ENCODE results near the gene TMEM39A. TPM values are rescaled to one million over a fixed set of nuclear protein-coding genes. Genes with fewer than 3 reads are reported as not detected.

TMEM39A gene
- total and polyA plus RNA-seq, 7 donors, result 1.4 to 48.5 (median 14.8) TPM

- peaks cover 0 to 25% (median 16%) of the 10 kb centered on the region in 4 donors for H3K4me1 ChIP-seq
- H3K9me3 ChIP-seq, result no peaks in the 10 kb centered on the region
- H3K4me3 ChIP-seq, result peak overlapping the region in 2 of 4 donors; percentile 76 to 78
- no peak for DNase-seq
- H3K36me3 ChIP-seq, result peaks cover 0 to 16% (median 5%) of the 10 kb centered on the region in 4 donors
- 88 to 91% methylated on average over 2 of the region's 2 CpGs for WGBS, 2 donors
- TF ChIP-seq POLR2AphosphoS5 (IDR thresholded peaks at IDR 0.05) (no peak), EP300 (IDR thresholded peaks at IDR 0.05) (no peak), POLR2A (IDR thresholded peaks at IDR 0.05) (no peak), CTCF (IDR thresholded peaks at IDR 0.05) (no peak)
- intact Hi-C loops (cut with DNase I), result loop anchor here (2.0 kb wide), 2 partner anchors 29 to 213 kb away; no protein-coding TSS in a partner anchor
- no peaks in the 10 kb centered on the region for H3K27me3 ChIP-seq
- H3K27ac ChIP-seq, result peak overlapping the region in 3 of 4 donors; percentile 73 to 79 (median 76)
Measured at GRCh38 chr3:119468041-119468440, 4.6 kb upstream of the TMEM39A start.

- Histone ChIP-seq H3K4me3 (no peak overlapping the region), H3K9me3 (no peaks in the 10 kb centered on the region), H3K4me1 (peaks cover 0 to 22% (median 11%) of the 10 kb centered on the region in 4 donors), H3K36me3 (peaks cover 0 to 93% (median 33%) of the 10 kb centered on the region in 4 donors), H3K27me3 (no peaks in the 10 kb centered on the region), H3K27ac (peak overlapping the region in 1 of 4 donors; percentile 12)
- peak in 2 of 4 donors; percentile 4 to 27 for TF ChIP-seq POLR2AphosphoS5 (IDR thresholded peaks at IDR 0.05)
- no peak for TF ChIP-seq POLR2A (IDR thresholded peaks at IDR 0.05)
- TF ChIP-seq EP300 (IDR thresholded peaks at IDR 0.05), result peak in 1 of 4 donors; percentile 36
- no peak for TF ChIP-seq CTCF (IDR thresholded peaks at IDR 0.05)
- intact Hi-C loops (cut with DNase I), result no loop called here
- 73 to 92% methylated on average over 4 of the region's 4 CpGs for WGBS, 2 donors
- DNase-seq, result no peak
Measured at GRCh38 chr3:119457246-119457645, 6.2 kb downstream of the TMEM39A start.

- Histone ChIP-seq H3K27me3 (no peaks in the 10 kb centered on the region), H3K4me1 (peaks cover 0 to 14% (median 5%) of the 10 kb centered on the region in 4 donors), H3K9me3 (no peaks in the 10 kb centered on the region), H3K36me3 (peaks cover 0 to 99% (median 33%) of the 10 kb centered on the region in 4 donors), H3K4me3 (no peak overlapping the region), H3K27ac (peak overlapping the region in 2 of 4 donors; percentile 12)
- TF ChIP-seq EP300 (IDR thresholded peaks at IDR 0.05) (no peak), CTCF (IDR thresholded peaks at IDR 0.05) (no peak), POLR2A (IDR thresholded peaks at IDR 0.05) (no peak), POLR2AphosphoS5 (IDR thresholded peaks at IDR 0.05) (no peak)
- 94% methylated on average over 1 of the region's 1 CpG for WGBS, 2 donors
- intact Hi-C loops (cut with DNase I), result no loop called here
- no peak for DNase-seq
Measured at GRCh38 chr3:119456469-119456868, 6.9 kb downstream of the TMEM39A start.

GRCh38 chr3:119453822-119454221 is 9.6 kb downstream of the TMEM39A start:
- no peaks in the 10 kb centered on the region for H3K4me1 ChIP-seq
- no peak overlapping the region for H3K27ac ChIP-seq
- intact Hi-C loops (cut with DNase I), result no loop called here
- no peaks in the 10 kb centered on the region for H3K27me3 ChIP-seq
- H3K4me3 ChIP-seq, result no peak overlapping the region
- no peaks in the 10 kb centered on the region for H3K9me3 ChIP-seq
- peaks cover 0 to 99% (median 32%) of the 10 kb centered on the region in 4 donors for H3K36me3 ChIP-seq
- TF ChIP-seq POLR2A (IDR thresholded peaks at IDR 0.05) (no peak), POLR2AphosphoS5 (IDR thresholded peaks at IDR 0.05) (no peak), CTCF (IDR thresholded peaks at IDR 0.05) (no peak), EP300 (IDR thresholded peaks at IDR 0.05) (no peak)
- no peak for DNase-seq
- 90 to 92% methylated on average over 1 of the region's 1 CpG for WGBS, 2 donors

GRCh38 chr3:119444590-119444989 is 18.8 kb downstream of the TMEM39A start:
- Histone ChIP-seq H3K27me3 (no peaks in the 10 kb centered on the region), H3K4me1 (no peaks in the 10 kb centered on the region), H3K4me3 (no peak overlapping the region), H3K27ac (no peak overlapping the region), H3K9me3 (no peaks in the 10 kb centered on the region), H3K36me3 (peaks cover 4 to 96% (median 25%) of the 10 kb centered on the region in 4 donors)
- intact Hi-C loops (cut with DNase I), result no loop called here
- WGBS, 2 donors, result 93 to 97% methylated on average over 2 of the region's 2 CpGs
- no peak for DNase-seq
- TF ChIP-seq POLR2A (IDR thresholded peaks at IDR 0.05) (no peak), POLR2AphosphoS5 (IDR thresholded peaks at IDR 0.05) (no peak), CTCF (IDR thresholded peaks at IDR 0.05) (no peak), EP300 (IDR thresholded peaks at IDR 0.05) (no peak)
